ENCODE data around the gene PLAC8L1. TPM values are rescaled to one million over a fixed set of nuclear protein-coding genes. Genes with fewer than 3 reads are reported as not detected.

PLAC8L1 gene
- total RNA-seq, 1 donor from 2014 or later, result 0.71 TPM

DNA sequence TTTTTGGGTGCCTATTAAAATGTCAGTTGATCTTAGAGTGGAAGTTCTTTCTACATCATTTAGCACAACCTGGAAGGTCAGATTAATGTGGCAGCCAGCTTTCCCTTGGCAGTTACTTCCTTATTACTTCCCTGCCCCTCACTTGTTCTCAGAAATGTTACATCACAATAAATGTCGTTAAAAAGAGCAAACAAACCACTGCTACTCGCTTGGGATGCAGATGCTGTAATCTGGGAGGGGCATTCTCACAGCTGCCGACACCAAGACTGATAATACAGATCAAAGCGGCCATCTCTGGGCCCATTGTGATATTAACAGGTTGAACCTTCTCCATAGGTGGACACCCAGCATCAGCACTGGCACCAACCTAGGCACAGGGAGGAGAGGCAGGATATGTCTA, 29.3 kb downstream of the PLAC8L1 start:
- H3K4me1 Mint-ChIP-seq (ENCODE audit: low read depth), result peaks cover 11% of the 10 kb centered on the region
- no peak for DNase-seq (ENCODE audit: low spot score)
- H3K9me3 Mint-ChIP-seq, result no peaks in the 10 kb centered on the region
- intact Hi-C loops (cut with micrococcal nuclease), result no loop called here
- no peak overlapping the region for H3K4me3 Mint-ChIP-seq (ENCODE audit: low read depth)
- no peak overlapping the region for H3K27ac Mint-ChIP-seq
- H3K27me3 Mint-ChIP-seq (ENCODE audit: low read depth), result peaks cover 34% of the 10 kb centered on the region
- H3K36me3 Mint-ChIP-seq (ENCODE audit: low read depth), result no peaks in the 10 kb centered on the region

- intact Hi-C loops (cut with micrococcal nuclease), result no loop called here
- Mint-ChIP-seq H3K36me3 (ENCODE audit: low read depth) (no peaks in the 10 kb centered on the region), H3K4me1 (ENCODE audit: low read depth) (no peaks in the 10 kb centered on the region), H3K9me3 (no peaks in the 10 kb centered on the region), H3K4me3 (ENCODE audit: low read depth) (no peak overlapping the region), H3K27ac (no peak overlapping the region), H3K27me3 (ENCODE audit: low read depth) (peaks cover 20% of the 10 kb centered on the region)
- no peak for DNase-seq (ENCODE audit: low spot score)
Observed at GRCh38 chr5:146073239-146073900, 32.0 kb downstream of the PLAC8L1 start.

DNA sequence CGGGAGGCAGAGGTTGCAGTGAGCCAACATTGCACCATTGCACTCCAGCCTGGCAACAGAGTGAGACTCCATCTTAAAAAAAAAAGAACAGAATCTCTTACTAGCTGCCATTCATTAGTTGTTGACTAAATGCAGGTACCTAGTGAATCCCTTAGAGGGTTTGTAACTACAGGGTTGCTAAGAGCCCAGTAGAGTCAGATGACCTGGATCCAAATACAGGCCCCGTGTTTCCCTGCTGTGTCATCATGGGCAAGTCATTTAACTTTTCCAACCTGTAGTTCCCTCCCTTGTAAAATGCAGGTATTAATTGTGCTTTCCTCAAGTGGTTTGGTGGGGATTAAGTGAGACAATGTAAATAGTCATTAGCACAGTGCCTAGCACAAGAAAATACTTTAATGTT, 32.8 kb downstream of the PLAC8L1 start:
- intact Hi-C loops (cut with micrococcal nuclease), result no loop called here

GRCh38 chr5:146071171-146071570, 34.2 kb downstream of the PLAC8L1 start:
- Mint-ChIP-seq H3K9me3 (no peaks in the 10 kb centered on the region), H3K4me3 (ENCODE audit: low read depth) (no peak overlapping the region)

More for the DNA sequence above, 32.8 kb downstream of the PLAC8L1 start:
- H3K9me3 Mint-ChIP-seq, result no peaks in the 10 kb centered on the region
- DNase-seq (ENCODE audit: low spot score), result no peak
- H3K36me3 Mint-ChIP-seq (ENCODE audit: low read depth), result no peaks in the 10 kb centered on the region
- no peak overlapping the region for H3K4me3 Mint-ChIP-seq (ENCODE audit: low read depth)
- peaks cover 14% of the 10 kb centered on the region for H3K27me3 Mint-ChIP-seq (ENCODE audit: low read depth)
- H3K27ac Mint-ChIP-seq, result no peak overlapping the region
- no peaks in the 10 kb centered on the region for H3K4me1 Mint-ChIP-seq (ENCODE audit: low read depth)

GRCh38 chr5:146070746-146071145, 34.6 kb downstream of the PLAC8L1 start:
- DNase-seq (ENCODE audit: low spot score), result no peak
- no peaks in the 10 kb centered on the region for H3K9me3 Mint-ChIP-seq
- no peak overlapping the region for H3K27ac Mint-ChIP-seq
- H3K4me1 Mint-ChIP-seq (ENCODE audit: low read depth), result no peaks in the 10 kb centered on the region
- H3K4me3 Mint-ChIP-seq (ENCODE audit: low read depth), result no peak overlapping the region
- H3K27me3 Mint-ChIP-seq (ENCODE audit: low read depth), result peaks cover 5% of the 10 kb centered on the region
- intact Hi-C loops (cut with micrococcal nuclease), result no loop called here
- H3K36me3 Mint-ChIP-seq (ENCODE audit: low read depth), result no peaks in the 10 kb centered on the region

More at GRCh38 chr5:146071171-146071570, 34.2 kb downstream of the PLAC8L1 start:
- Mint-ChIP-seq H3K36me3 (ENCODE audit: low read depth) (no peaks in the 10 kb centered on the region), H3K27me3 (ENCODE audit: low read depth) (peaks cover 5% of the 10 kb centered on the region), H3K27ac (no peak overlapping the region), H3K4me1 (ENCODE audit: low read depth) (no peaks in the 10 kb centered on the region)
- intact Hi-C loops (cut with micrococcal nuclease), result no loop called here
- no peak for DNase-seq (ENCODE audit: low spot score)

DNA sequence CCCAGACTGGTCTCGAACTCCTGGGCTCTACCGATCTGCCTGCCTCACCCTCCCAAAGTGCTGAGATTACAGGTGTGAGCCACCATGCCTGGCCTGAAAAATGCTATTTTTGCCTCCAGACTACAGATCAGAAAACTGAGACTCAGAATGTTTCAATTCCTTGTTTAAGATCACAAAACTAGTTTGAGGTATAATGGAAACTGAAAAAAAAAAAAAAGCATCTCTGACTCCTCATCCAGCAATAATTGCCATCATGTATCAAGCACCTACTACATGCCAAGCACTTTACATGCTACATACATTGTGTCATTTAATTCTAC, 35.6 kb downstream of the PLAC8L1 start:
- intact Hi-C loops (cut with micrococcal nuclease), result no loop called here
- Mint-ChIP-seq H3K27ac (no peak overlapping the region), H3K4me3 (ENCODE audit: low read depth) (no peak overlapping the region), H3K4me1 (ENCODE audit: low read depth) (no peaks in the 10 kb centered on the region), H3K9me3 (no peaks in the 10 kb centered on the region), H3K36me3 (ENCODE audit: low read depth) (no peaks in the 10 kb centered on the region), H3K27me3 (ENCODE audit: low read depth) (peaks cover 5% of the 10 kb centered on the region)
- DNase-seq (ENCODE audit: low spot score), result no peak

GRCh38 chr5:146068977-146069779, 36.2 kb downstream of the PLAC8L1 start:
- H3K4me1 Mint-ChIP-seq (ENCODE audit: low read depth), result no peaks in the 10 kb centered on the region
- H3K27ac Mint-ChIP-seq, result no peak overlapping the region
- DNase-seq (ENCODE audit: low spot score), result no peak
- no peak overlapping the region for H3K4me3 Mint-ChIP-seq (ENCODE audit: low read depth)
- intact Hi-C loops (cut with micrococcal nuclease), result no loop called here
- peaks cover 3% of the 10 kb centered on the region for H3K27me3 Mint-ChIP-seq (ENCODE audit: low read depth)
- H3K9me3 Mint-ChIP-seq, result no peaks in the 10 kb centered on the region
- H3K36me3 Mint-ChIP-seq (ENCODE audit: low read depth), result no peaks in the 10 kb centered on the region

DNA sequence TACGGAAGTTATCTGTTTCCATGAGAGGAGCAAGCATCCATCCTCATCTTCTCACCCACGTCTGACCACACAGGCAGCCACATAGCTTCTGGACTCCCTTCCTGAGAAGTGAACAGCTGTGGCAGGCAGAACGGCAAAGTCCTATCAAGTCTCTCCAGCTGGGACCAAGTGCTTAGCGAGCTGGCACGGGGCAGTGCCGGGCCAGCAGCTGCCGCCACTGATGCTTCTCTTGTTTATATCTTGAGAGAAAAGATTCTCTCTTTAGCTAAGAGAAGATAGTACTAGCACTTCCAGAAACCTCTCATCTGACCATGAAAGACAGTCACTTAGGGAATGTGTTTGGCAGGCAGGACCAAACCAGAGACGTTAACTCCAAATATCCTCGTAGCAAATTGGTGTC, 37.2 kb downstream of the PLAC8L1 start:
- Mint-ChIP-seq H3K9me3 (no peaks in the 10 kb centered on the region), H3K27me3 (ENCODE audit: low read depth) (peaks cover 6% of the 10 kb centered on the region), H3K4me3 (ENCODE audit: low read depth) (no peak overlapping the region), H3K4me1 (ENCODE audit: low read depth) (no peaks in the 10 kb centered on the region), H3K36me3 (ENCODE audit: low read depth) (no peaks in the 10 kb centered on the region), H3K27ac (no peak overlapping the region)
- no peak for DNase-seq (ENCODE audit: low spot score)
- intact Hi-C loops (cut with micrococcal nuclease), result no loop called here

- no peak for DNase-seq (ENCODE audit: low spot score)
- Mint-ChIP-seq H3K4me1 (ENCODE audit: low read depth) (no peaks in the 10 kb centered on the region), H3K4me3 (ENCODE audit: low read depth) (no peak overlapping the region), H3K27ac (no peak overlapping the region), H3K27me3 (ENCODE audit: low read depth) (peaks cover 6% of the 10 kb centered on the region), H3K36me3 (ENCODE audit: low read depth) (no peaks in the 10 kb centered on the region), H3K9me3 (no peaks in the 10 kb centered on the region)
- intact Hi-C loops (cut with micrococcal nuclease), result no loop called here
Observed at GRCh38 chr5:146066968-146067367, 38.4 kb downstream of the PLAC8L1 start.

DNA sequence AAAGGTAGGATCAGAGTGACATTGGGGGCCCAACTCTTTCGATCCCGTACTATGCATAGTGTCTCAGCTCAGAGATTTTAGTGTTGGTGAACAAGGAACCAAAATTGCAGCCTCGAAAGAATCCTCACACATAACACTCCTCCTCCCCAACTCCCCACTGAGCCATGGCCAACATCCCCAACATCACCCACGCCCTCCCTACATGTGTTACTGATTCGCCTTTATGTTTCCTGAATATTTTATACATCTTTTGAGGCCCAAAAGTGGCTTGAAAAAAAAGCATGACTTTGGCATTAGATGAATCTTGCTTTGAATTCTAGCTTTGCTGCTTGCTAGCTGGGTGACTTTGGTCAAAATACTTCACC, 45.2 kb downstream of the PLAC8L1 start:
- no peak for DNase-seq (ENCODE audit: low spot score)
- Mint-ChIP-seq H3K27me3 (ENCODE audit: low read depth) (peaks cover 9% of the 10 kb centered on the region), H3K36me3 (ENCODE audit: low read depth) (no peaks in the 10 kb centered on the region), H3K9me3 (no peaks in the 10 kb centered on the region), H3K4me1 (ENCODE audit: low read depth) (no peaks in the 10 kb centered on the region), H3K27ac (no peak overlapping the region), H3K4me3 (ENCODE audit: low read depth) (no peak overlapping the region)
- intact Hi-C loops (cut with micrococcal nuclease), result no loop called here

- no peaks in the 10 kb centered on the region for H3K4me1 Mint-ChIP-seq (ENCODE audit: low read depth)
- intact Hi-C loops (cut with micrococcal nuclease), result loop anchor here (10.0 kb wide), 1 partner anchor 1855 kb away; no protein-coding TSS in a partner anchor
- H3K4me3 Mint-ChIP-seq (ENCODE audit: low read depth), result no peak overlapping the region
- peaks cover 11% of the 10 kb centered on the region for H3K27me3 Mint-ChIP-seq (ENCODE audit: low read depth)
- DNase-seq (ENCODE audit: low spot score), result no peak
- no peaks in the 10 kb centered on the region for H3K36me3 Mint-ChIP-seq (ENCODE audit: low read depth)
- H3K27ac Mint-ChIP-seq, result no peak overlapping the region
- no peaks in the 10 kb centered on the region for H3K9me3 Mint-ChIP-seq
Observed at GRCh38 chr5:146059460-146060220, 45.7 kb downstream of the PLAC8L1 start.

GRCh38 chr5:146055432-146055831, 49.9 kb downstream of the PLAC8L1 start:
- H3K27me3 Mint-ChIP-seq (ENCODE audit: low read depth), result peaks cover 19% of the 10 kb centered on the region
- DNase-seq (ENCODE audit: low spot score), result no peak
- intact Hi-C loops (cut with micrococcal nuclease), result loop anchor here (10.0 kb wide), 1 partner anchor 1851 kb away; no protein-coding TSS in a partner anchor
- H3K4me3 Mint-ChIP-seq (ENCODE audit: low read depth), result no peak overlapping the region
- H3K27ac Mint-ChIP-seq, result no peak overlapping the region
- H3K36me3 Mint-ChIP-seq (ENCODE audit: low read depth), result no peaks in the 10 kb centered on the region
- H3K4me1 Mint-ChIP-seq (ENCODE audit: low read depth), result no peaks in the 10 kb centered on the region
- H3K9me3 Mint-ChIP-seq, result no peaks in the 10 kb centered on the region

- intact Hi-C loops (cut with micrococcal nuclease), result loop anchor here (5.0 to 10.0 kb wide), 2 partner anchors 370 to 1848 kb away; no protein-coding TSS in a partner anchor
- Mint-ChIP-seq H3K4me1 (ENCODE audit: low read depth) (no peaks in the 10 kb centered on the region), H3K27ac (no peak overlapping the region), H3K27me3 (ENCODE audit: low read depth) (peaks cover 17% of the 10 kb centered on the region), H3K36me3 (ENCODE audit: low read depth) (no peaks in the 10 kb centered on the region), H3K4me3 (ENCODE audit: low read depth) (no peak overlapping the region), H3K9me3 (no peaks in the 10 kb centered on the region)
- no peak for DNase-seq (ENCODE audit: low spot score)
Observed at GRCh38 chr5:146052780-146053179, 52.6 kb downstream of the PLAC8L1 start.

Data from activated T-helper 2 cell treated with anti-CD3 and anti-CD28 coated beads, Interferon-gamma antibody, Interleukin-2, Interleukin-4, amounts not matched to agents 10 μg/mL and 5 μg/mL and 100 μg/mL, durations not matched to agents 14 hours and 24 hours and 36 hours (primary cell).